MCF 10A (cell line): ENCODE results near the gene RASSF9. TPM values are rescaled to one million over a fixed set of nuclear protein-coding genes. Genes with fewer than 3 reads are reported as not detected.

ENCODE experiments used
- BruUV-seq: library from RNA; stranded (reverse); fragments of 400-500 nt; replicated peaks from 2 replicates; lab custom pipeline; 2021; lab: Mats Ljungman, UMichigan
- CTCF ChIA-PET: fragments of 300-600 bp; sonication (Branson Sonifier 250); formaldehyde crosslinking; extraction: SDS; loops from one replicate; lab custom pipeline; 2021; ENCODE audit warnings: antibody characterized with exemption, inconsistent platforms; lab: Yijun Ruan, JAX
- POLR2A ChIA-PET: fragments of 300-600, 350-650 bp; sonication (Branson Sonifier 250); formaldehyde crosslinking; extraction: SDS; loops from one replicate; lab custom pipeline; 2020; ENCODE audit warnings: antibody characterized with exemption, inconsistent platforms; lab: Yijun Ruan, JAX
- DNase-seq: peaks from one replicate; pipeline ENCODE4 v3.0.0-alpha.2; 2018; ENCODE audit not compliant: unreplicated experiment
- H3K27ac Mint-ChIP-seq: one replicate; pipeline ENCODE4 v1.8.0; 2022; ENCODE audit warnings: mild to moderate bottlenecking, low read depth, mixed read lengths; ENCODE audit not compliant: unreplicated experiment
- H3K27me3 Mint-ChIP-seq: one replicate; pipeline ENCODE4 v1.8.0; 2022; ENCODE audit warnings: mixed read lengths; ENCODE audit not compliant: insufficient read depth, unreplicated experiment
- H3K36me3 Mint-ChIP-seq: one replicate; pipeline ENCODE4 v1.8.0; 2022; ENCODE audit warnings: mild to moderate bottlenecking, moderate library complexity, mixed read lengths; ENCODE audit not compliant: insufficient read depth, unreplicated experiment
- H3K4me1 Mint-ChIP-seq: one replicate; pipeline ENCODE4 v1.8.0; 2022; ENCODE audit warnings: mixed read lengths; ENCODE audit not compliant: insufficient read depth, unreplicated experiment
- H3K4me3 Mint-ChIP-seq: one replicate; pipeline ENCODE4 v1.8.0; 2022; ENCODE audit warnings: mild to moderate bottlenecking, moderate library complexity, mixed read lengths; ENCODE audit not compliant: unreplicated experiment
- H3K9me3 Mint-ChIP-seq: one replicate; pipeline ENCODE4 v1.8.0; 2022; ENCODE audit warnings: mixed read lengths; ENCODE audit not compliant: unreplicated experiment
- CTCF ChIP-seq: fragments of 200-600 bp; IDR thresholded peaks from one replicate; pipeline ENCODE4 v1.8.0; 2022; ENCODE audit warnings: antibody characterized with exemption, mild to moderate bottlenecking; ENCODE audit not compliant: unreplicated experiment
- intact Hi-C: fragments of 100-400 bp; cut with micrococcal nuclease; formaldehyde crosslinking; loops from 2 replicates; pipeline ENCODE4 v1.14.1; 2022
- total RNA-seq: library from RNA; stranded (reverse); gene quantifications from 2 replicates; pipeline ENCODE4 v1.2.3, GENCODE V29; 2022

RASSF9 gene
- total RNA-seq, 1 experiment from 2014 or later = 2.1 TPM

- Mint-ChIP-seq H3K27me3 (no peaks in the 10 kb centered on the region), H3K27ac (no peak overlapping the region), H3K4me3 (no peak overlapping the region), H3K9me3 (peaks cover 10% of the 10 kb centered on the region), H3K36me3 (no peaks in the 10 kb centered on the region), H3K4me1 (peaks cover 7% of the 10 kb centered on the region)
- BruUV-seq = no TSS peak
- intact Hi-C loops = no loop called here
- DNase-seq = no peak
- TF ChIP-seq CTCF = no peak
- ChIA-PET CTCF (interaction anchor here (1.0 to 1.3 kb wide), 2 partner anchors 38 to 108 kb away, joined by 3 to 4 read pairs; no protein-coding TSS in a partner anchor), POLR2A (no interaction called here)
Observed at GRCh38 chr12:85759091-85759490, 77.1 kb downstream of the RASSF9 start.

GRCh38 chr12:85755760-85756159 is 80.4 kb downstream of the RASSF9 start:
- POLR2A ChIA-PET = no interaction called here
- Mint-ChIP-seq H3K36me3 (no peaks in the 10 kb centered on the region), H3K27me3 (no peaks in the 10 kb centered on the region), H3K4me3 (no peak overlapping the region), H3K9me3 (peaks cover 10% of the 10 kb centered on the region), H3K27ac (peak overlapping the region; percentile 71), H3K4me1 (peaks cover 7% of the 10 kb centered on the region)
- TF ChIP-seq CTCF = no peak
- peak; percentile 16 for DNase-seq
- no TSS peak for BruUV-seq
- CTCF ChIA-PET = interaction anchor here (0.6 to 1.4 kb wide), 4 partner anchors 10 to 113 kb away, joined by 3 to 6 read pairs (median 5); no protein-coding TSS in a partner anchor
- intact Hi-C loops = no loop called here

Other genes with a start within 250 kb of the RASSF9 start
- gene NTS, start 37.9 kb upstream of the RASSF9 start, total RNA-seq = not detected in 2 replicates